Measurements from ENCODE around the gene ETHE1.

DNA sequence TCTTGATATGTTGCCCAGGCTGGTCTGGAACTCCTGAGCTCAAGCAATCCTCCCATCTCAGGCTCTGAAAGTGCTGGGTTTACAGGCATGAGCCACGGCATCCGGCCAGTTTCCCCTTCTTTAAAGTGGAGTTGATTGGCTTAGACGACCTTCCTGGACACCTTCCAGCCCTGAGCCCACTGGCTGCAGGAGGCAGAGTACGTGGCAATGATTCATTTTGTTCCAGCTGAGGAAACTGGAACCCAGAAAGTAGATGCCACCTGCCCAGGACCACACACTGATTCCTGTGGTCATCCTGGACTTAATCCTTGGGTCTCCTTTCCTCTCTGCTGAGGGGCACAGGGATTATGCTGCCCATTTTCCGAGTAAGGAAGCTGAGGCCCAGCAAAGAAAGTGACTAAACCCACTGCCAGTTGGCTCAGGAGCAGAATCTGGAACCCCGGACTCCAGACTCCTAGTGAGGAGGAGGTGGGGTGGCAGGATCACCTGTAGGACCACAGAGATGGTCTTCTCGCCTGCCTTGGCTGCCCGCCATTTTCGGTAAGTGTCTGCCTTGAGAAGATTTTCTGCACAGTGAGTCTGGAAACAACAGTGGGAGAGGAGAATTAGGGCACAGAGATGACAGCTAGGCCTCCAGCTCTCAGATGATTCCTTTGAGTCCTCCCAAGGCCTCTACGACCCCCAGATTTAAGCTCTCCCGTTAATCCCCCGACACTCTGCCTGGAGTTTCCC lies 47.6 kb upstream of the ETHE1 start:
- TF ChIP-seq TAF1 (conservative IDR thresholded peaks at IDR 0.05) = no peak
- TF ChIP-seq, protein P1, sequence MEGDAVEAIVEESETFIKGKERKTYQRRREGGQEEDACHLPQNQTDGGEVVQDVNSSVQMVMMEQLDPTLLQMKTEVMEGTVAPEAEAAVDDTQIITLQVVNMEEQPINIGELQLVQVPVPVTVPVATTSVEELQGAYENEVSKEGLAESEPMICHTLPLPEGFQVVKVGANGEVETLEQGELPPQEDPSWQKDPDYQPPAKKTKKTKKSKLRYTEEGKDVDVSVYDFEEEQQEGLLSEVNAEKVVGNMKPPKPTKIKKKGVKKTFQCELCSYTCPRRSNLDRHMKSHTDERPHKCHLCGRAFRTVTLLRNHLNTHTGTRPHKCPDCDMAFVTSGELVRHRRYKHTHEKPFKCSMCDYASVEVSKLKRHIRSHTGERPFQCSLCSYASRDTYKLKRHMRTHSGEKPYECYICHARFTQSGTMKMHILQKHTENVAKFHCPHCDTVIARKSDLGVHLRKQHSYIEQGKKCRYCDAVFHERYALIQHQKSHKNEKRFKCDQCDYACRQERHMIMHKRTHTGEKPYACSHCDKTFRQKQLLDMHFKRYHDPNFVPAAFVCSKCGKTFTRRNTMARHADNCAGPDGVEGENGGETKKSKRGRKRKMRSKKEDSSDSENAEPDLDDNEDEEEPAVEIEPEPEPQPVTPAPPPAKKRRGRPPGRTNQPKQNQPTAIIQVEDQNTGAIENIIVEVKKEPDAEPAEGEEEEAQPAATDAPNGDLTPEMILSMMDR (IDR thresholded peaks at IDR 0.05; ENCODE audit: low read depth, low read length, missing input control) = no peak
- TF ChIP-seq FOXA1 (IDR thresholded peaks at IDR 0.05) = no peak

All from liver (tissue), 3 donors.